H1 (cell line): Measurements from ENCODE around the gene FADS3. TPM values are rescaled to one million over a fixed set of nuclear protein-coding genes. Genes with fewer than 3 reads are reported as not detected.

Experiments
- CTCF ChIA-PET: fragments of 300-600 bp; sonication (Branson Sonifier 250); formaldehyde crosslinking; loops from one replicate; lab custom pipeline; 2021; ENCODE audit not compliant: partially characterized antibody; lab: Charles Lee
- POLR2A ChIA-PET: fragments of 300-600 bp; sonication (Branson Sonifier 250); formaldehyde crosslinking; loops from one replicate; lab custom pipeline; 2021; ENCODE audit warnings: inconsistent platforms; ENCODE audit not compliant: partially characterized antibody; lab: Charles Lee
- DNase-seq, 2 experiments: peaks; one replicate each; pipeline versions ENCODE4 v3.0.0 to v3.0.0-alpha.2; 2010 to 2022; ENCODE audit warnings: low spot score in 2 of 2, low read depth in 1 of 2, mixed read lengths in 1 of 2
- FAIRE-seq: peaks from 2 replicates; lab custom pipeline; 2011; peaks lifted over from hg19 to GRCh38; lab: Jason Lieb, UNC
- H2AFZ ChIP-seq: 2 replicates; pipeline ENCODE4 v1.8.1; 2012; ENCODE audit warnings: low read length, inconsistent platforms
- H2AK5ac ChIP-seq: 2 replicates; pipeline ENCODE4 v1.6.1; 2013; ENCODE audit warnings: low read depth, low read length
- H2BK120ac ChIP-seq: replicated peaks from 2 replicates; pipeline ENCODE3; 2013; ENCODE audit warnings: low read depth, low read length, inconsistent platforms
- H2BK12ac ChIP-seq: 2 replicates; pipeline ENCODE4 v1.6.1; 2013; ENCODE audit warnings: low read depth, low read length
- H2BK15ac ChIP-seq: 2 replicates; pipeline ENCODE4 v1.6.1; 2013; ENCODE audit warnings: low read length
- H2BK20ac ChIP-seq: 2 replicates; pipeline ENCODE4 v1.6.1; 2013; ENCODE audit warnings: low read length
- H2BK5ac ChIP-seq: 2 replicates; pipeline ENCODE4 v1.6.1; 2013; ENCODE audit warnings: low read depth, low read length
- H3K14ac ChIP-seq: 2 replicates; pipeline ENCODE4 v1.6.1; 2013; ENCODE audit warnings: inconsistent platforms; ENCODE audit not compliant: insufficient read length
- H3K18ac ChIP-seq: 2 replicates; pipeline ENCODE4 v1.6.1; 2013; ENCODE audit warnings: low read length; ENCODE audit errors: extremely low read depth
- H3K23ac ChIP-seq: 2 replicates; pipeline ENCODE4 v1.6.1; 2013; ENCODE audit warnings: inconsistent platforms; ENCODE audit not compliant: insufficient read length
- H3K23me2 ChIP-seq: 2 replicates; pipeline ENCODE4 v1.6.1; 2013; ENCODE audit warnings: low read depth, low read length
- H3K27ac ChIP-seq: 2 replicates; pipeline ENCODE4 v1.6.1; 2011; ENCODE audit warnings: low read depth, low read length, inconsistent platforms
- H3K27me3 ChIP-seq, 4 experiments: replicated peaks in 1 of 4; 1 replicate in 1 of 4; 2 replicates in 3 of 4; pipeline versions ENCODE4 v1.6.1 to v1.8.1; 2011 to 2013; ENCODE audit warnings: low read length in 3 of 4, mild to moderate bottlenecking in 3 of 4, inconsistent platforms in 2 of 4, mixed read lengths in 2 of 4, moderate library complexity in 1 of 4; ENCODE audit not compliant: control insufficient read depth in 3 of 4, insufficient read depth in 3 of 4; ENCODE audit errors: extremely low read depth in 1 of 4
- H3K36me3 ChIP-seq, 4 experiments: 2 replicates each; pipeline versions ENCODE4 v1.6.1 to v1.8.1; 2011 to 2013; ENCODE audit warnings: mild to moderate bottlenecking in 4 of 4, low read length in 3 of 4, moderate library complexity in 2 of 4, control low read depth in 1 of 4, inconsistent platforms in 1 of 4; ENCODE audit not compliant: insufficient read depth in 4 of 4, control insufficient read depth in 2 of 4
- H3K4ac ChIP-seq: replicated peaks from 2 replicates; pipeline ENCODE3; 2013; ENCODE audit warnings: low read length, low read depth, mixed read lengths, inconsistent platforms; ENCODE audit not compliant: insufficient read length
- H3K4me1 ChIP-seq, 4 experiments: replicated peaks in 1 of 4; 1 replicate in 1 of 4; 2 replicates in 3 of 4; pipeline versions ENCODE4 v1.6.1 to v1.8.1; 2011 to 2013; ENCODE audit warnings: low read length in 3 of 4, inconsistent platforms in 2 of 4, mixed read lengths in 1 of 4; ENCODE audit not compliant: insufficient read depth in 4 of 4, control insufficient read depth in 3 of 4
- H3K4me2 ChIP-seq, 2 experiments: 2 replicates each; pipeline versions ENCODE4 v1.6.1 to v1.8.1; 2011 to 2013; ENCODE audit warnings: low read depth in 2 of 2, low read length in 2 of 2, control low read depth in 1 of 2, inconsistent platforms in 1 of 2, mild to moderate bottlenecking in 1 of 2; ENCODE audit not compliant: insufficient read depth in 1 of 2
- H3K4me3 ChIP-seq, 4 experiments: fragments of 200-600, 300-600 bp in 1 of 4; sonication (generic), shearing (Covaris generic), sonication (Bioruptor Twin) in 1 of 4; 2 replicates each; pipeline versions ENCODE4 v1.5.1 to v1.8.1; 2011 to 2016; ENCODE audit warnings: low read length in 4 of 4, low read depth in 3 of 4, control low read depth in 2 of 4, inconsistent platforms in 2 of 4, mild to moderate bottlenecking in 2 of 4, mixed read lengths in 1 of 4, moderate library complexity in 1 of 4; ENCODE audit not compliant: insufficient read depth in 2 of 4; ENCODE audit errors: extremely low read depth in 1 of 4
- H3K56ac ChIP-seq: replicated peaks from 2 replicates; pipeline ENCODE3; 2013; ENCODE audit warnings: low read depth, mild to moderate bottlenecking, mixed read lengths, low read length, inconsistent platforms; ENCODE audit not compliant: insufficient read length
- H3K79me1 ChIP-seq: 2 replicates; pipeline ENCODE4 v1.6.1; 2013; ENCODE audit warnings: low read depth, low read length, control low read depth
- H3K79me2 ChIP-seq, 2 experiments: 2 replicates each; pipeline versions ENCODE4 v1.6.1 to v1.8.1; 2012 to 2013; ENCODE audit warnings: low read length in 2 of 2, mild to moderate bottlenecking in 2 of 2, inconsistent platforms in 1 of 2; ENCODE audit not compliant: insufficient read depth in 2 of 2, control insufficient read depth in 1 of 2
- H3K9ac ChIP-seq, 4 experiments: replicated peaks in 1 of 4; 1 replicate in 1 of 4; 2 replicates in 3 of 4; pipeline versions ENCODE4 v1.6.1 to v1.8.1; 2011 to 2013; ENCODE audit warnings: low read depth in 3 of 4, low read length in 3 of 4, control low read depth in 2 of 4, mild to moderate bottlenecking in 2 of 4, moderate library complexity in 2 of 4, inconsistent platforms in 1 of 4; ENCODE audit errors: extremely low read depth in 1 of 4
- H3K9me3 ChIP-seq, 2 experiments: 2 replicates each; pipeline versions ENCODE4 v1.6.1 to v1.8.1; 2012 to 2013; ENCODE audit warnings: mild to moderate bottlenecking in 2 of 2, moderate library complexity in 2 of 2, control low read depth in 1 of 2, inconsistent platforms in 1 of 2, low read depth in 1 of 2, low read length in 1 of 2, mixed read lengths in 1 of 2; ENCODE audit not compliant: insufficient read depth in 2 of 2
- H4K20me1 ChIP-seq, 2 experiments: replicated peaks in 1 of 2; 2 replicates each; pipeline versions ENCODE3 to v1.8.1; 2011 to 2013; ENCODE audit warnings: inconsistent platforms in 2 of 2, low read length in 2 of 2, mild to moderate bottlenecking in 1 of 2; ENCODE audit not compliant: insufficient read depth in 2 of 2, control insufficient read depth in 1 of 2
- H4K5ac ChIP-seq: 2 replicates; pipeline ENCODE4 v1.6.1; 2013; ENCODE audit warnings: low read length, low read depth, mixed read lengths, inconsistent platforms; ENCODE audit not compliant: insufficient read length
- H4K8ac ChIP-seq: 2 replicates; pipeline ENCODE4 v1.8.0; 2013; ENCODE audit warnings: mild to moderate bottlenecking, moderate library complexity, low read length, inconsistent platforms; ENCODE audit not compliant: insufficient read depth; ENCODE audit errors: extremely low read depth
- H4K91ac ChIP-seq: replicated peaks from 2 replicates; pipeline ENCODE3; 2013; ENCODE audit warnings: low read length, mixed read lengths, inconsistent platforms; ENCODE audit not compliant: insufficient read length
- BCL11A ChIP-seq, 2 experiments: IDR thresholded peaks; one replicate each; pipeline ENCODE4 v1.6.1; 2011; ENCODE audit warnings: low read depth in 2 of 2, low read length in 2 of 2, mild to moderate bottlenecking in 2 of 2
- BRCA1 ChIP-seq: IDR thresholded peaks from 2 replicates; pipeline ENCODE4 v1.6.1; 2012; ENCODE audit warnings: low read depth, low read length, improper control_type of control experiment
- CREB1 ChIP-seq: IDR thresholded peaks from 2 replicates; pipeline ENCODE4 v1.6.1; 2012; ENCODE audit warnings: inconsistent platforms
- EZH2 ChIP-seq: fragments of 200-600 bp; sonication (generic); IDR thresholded peaks from 2 replicates; pipeline ENCODE4 v1.7.1; 2012; ENCODE audit warnings: low read depth, mild to moderate bottlenecking, moderate library complexity, low read length, inconsistent platforms; ENCODE audit not compliant: severe bottlenecking
- GTF2F1 ChIP-seq: IDR thresholded peaks from 2 replicates; pipeline ENCODE4 v1.6.1; 2012; ENCODE audit warnings: low read depth, low read length, improper control_type of control experiment, borderline replicate concordance
- HDAC2 ChIP-seq, 2 experiments: fragments of 300-600 bp in 1 of 2; sonication (generic) in 1 of 2; IDR thresholded peaks; 2 replicates each; pipeline ENCODE4 v1.6.1; 2011 to 2012; ENCODE audit warnings: low read depth in 2 of 2, low read length in 2 of 2, mild to moderate bottlenecking in 2 of 2, moderate library complexity in 2 of 2, borderline replicate concordance in 1 of 2, inconsistent platforms in 1 of 2
- KDM1A ChIP-seq: fragments of 200-600, 300-600 bp; sonication (generic); IDR thresholded peaks from 2 replicates; pipeline ENCODE4 v1.7.1; 2016; ENCODE audit warnings: mild to moderate bottlenecking, low read length, borderline replicate concordance
- PHF8 ChIP-seq: fragments of 200-600 bp; sonication (generic); conservative IDR thresholded peaks from 2 replicates; pipeline ENCODE4 v1.7.1; 2012; ENCODE audit warnings: low read depth, mild to moderate bottlenecking, inconsistent platforms, low read length, moderate library complexity
- SP1 ChIP-seq: IDR thresholded peaks from 2 replicates; pipeline ENCODE4 v1.6.1; 2011; ENCODE audit warnings: low read depth, low read length
- SP2 ChIP-seq: IDR thresholded peaks from 2 replicates; pipeline ENCODE4 v1.6.1; 2012; ENCODE audit warnings: mild to moderate bottlenecking, low read length, inconsistent platforms
- TBP ChIP-seq: IDR thresholded peaks from 2 replicates; pipeline ENCODE4 v1.6.1; 2011; ENCODE audit warnings: low read depth, low read length, improper control_type of control experiment
- YY1 ChIP-seq: IDR thresholded peaks from 2 replicates; pipeline ENCODE4 v1.6.1; 2011; ENCODE audit warnings: low read depth, mild to moderate bottlenecking, low read length
- WGBS, 2 experiments: shearing (Covaris generic) in 1 of 2; methylation state at CpG; one replicate each; pipeline versions ENCODE4 v1.1.6 to v1.1.7; 2013 to 2015; ENCODE audit warnings: low lambda C conversion rate in 2 of 2, mixed read lengths in 2 of 2, inconsistent platforms in 1 of 2, low coverage in 1 of 2, missing lambda C conversion rate in 1 of 2; ENCODE audit not compliant: insufficient replicate concordance in 2 of 2, insufficient coverage in 1 of 2, insufficient read length in 1 of 2; ENCODE audit errors: extremely low coverage in 1 of 2, missing lambda C conversion rate in 1 of 2; 5-methylcytosine and 5-hydroxymethylcytosine counted together
- polyA plus RNA-seq, 7 experiments: library from polyadenylated mRNA; depleted of rRNA in 3 of 7; stranded (reverse) in 5 of 7; unstranded in 2 of 7; fragments of >200 nt in 5 of 7; fragments of 200-250 nt in 2 of 7; gene quantifications; 1 replicate in 5 of 7; 2 replicates in 1 of 7; 4 replicates in 1 of 7; pipeline versions ENCODE4 v1.2.1 to v1.2.3, GENCODE V29; 2011 to 2013; ENCODE audit warnings: missing spikeins in 2 of 7, mixed read lengths in 2 of 7
- total RNA-seq: library from RNA; stranded (reverse); fragmentation: NEBNext Ultra II Directional; extraction: Animal tissue kit (Norgen Biotek cat#: 25700); gene quantifications from 2 replicates; pipeline ENCODE4 v1.2.1, GENCODE V29; 2021

Gene FADS3
- total and polyA plus RNA-seq, 2 of the 8 experiments (the other 6 are each of a cell fraction or from before 2014, with no cell fraction given) = 43.8 to 76.3 TPM

DNA sequence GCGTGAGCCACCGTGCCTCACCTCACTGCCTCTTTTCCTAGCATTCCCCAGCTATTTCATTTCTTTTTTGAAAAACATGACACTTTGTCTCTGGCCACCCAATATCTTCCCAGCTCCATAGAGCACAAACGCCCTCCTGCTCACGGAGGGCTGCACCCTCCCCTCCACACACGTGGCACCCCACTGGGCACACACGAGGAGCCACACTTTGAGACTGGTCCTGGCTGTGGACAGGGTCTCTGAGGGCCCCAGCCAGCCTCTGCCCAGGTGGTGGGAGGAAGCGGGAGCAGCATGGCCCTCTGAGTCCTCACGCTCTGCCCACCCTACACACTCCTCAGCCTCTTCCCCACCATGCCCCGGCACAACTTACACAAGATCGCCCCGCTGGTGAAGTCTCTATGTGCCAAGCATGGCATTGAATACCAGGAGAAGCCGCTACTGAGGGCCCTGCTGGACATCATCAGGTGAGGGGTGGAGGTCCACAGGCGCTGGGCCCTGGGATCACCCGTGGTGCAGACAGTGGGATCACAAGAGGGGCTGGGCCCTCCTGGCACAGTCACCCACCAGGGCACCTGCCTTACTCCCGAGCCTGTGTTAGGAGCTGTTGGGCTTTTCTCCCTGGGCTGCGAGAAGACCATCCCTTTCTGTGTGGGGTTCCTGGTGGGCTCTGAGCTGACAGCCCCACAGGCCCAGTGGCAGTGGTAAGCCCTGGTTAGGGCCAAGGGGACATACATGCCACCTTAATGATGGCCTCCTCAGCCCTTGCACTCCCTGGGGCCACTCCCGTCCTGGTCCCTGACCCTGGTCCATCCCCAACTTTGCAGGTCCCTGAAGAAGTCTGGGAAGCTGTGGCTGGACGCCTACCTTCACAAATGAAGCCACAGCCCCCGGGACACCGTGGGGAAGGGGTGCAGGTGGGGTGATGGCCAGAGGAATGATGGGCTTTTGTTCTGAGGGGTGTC is 26.2 kb downstream of the FADS3 start:
- no peaks in the 10 kb centered on the region for H3K79me2 ChIP-seq
- no peak overlapping the region for H3K4me2 ChIP-seq
- DNase-seq (no peak), FAIRE-seq (no peak)
- CTCF ChIA-PET = interaction anchor here (0.6 to 1.7 kb wide), 4 partner anchors 10 to 82 kb away, joined by 3 to 4 read pairs (median 4); no protein-coding TSS in a partner anchor
- no peaks in the 10 kb centered on the region for H3K23me2 ChIP-seq
- H2AK5ac ChIP-seq = no peak overlapping the region
- H3K56ac ChIP-seq = no peak overlapping the region
- H4K8ac ChIP-seq = no peak overlapping the region
- H3K23ac ChIP-seq = no peak overlapping the region
- H4K20me1 ChIP-seq = peaks cover 7 to 10% of the 10 kb centered on the region in 2 experiments
- H4K91ac ChIP-seq = no peak overlapping the region
- no peak overlapping the region for H3K14ac ChIP-seq
- no peaks in the 10 kb centered on the region for H3K9me3 ChIP-seq
- H2BK5ac ChIP-seq = no peak overlapping the region
- no peaks in the 10 kb centered on the region for H3K27me3 ChIP-seq
- no peaks in the 10 kb centered on the region for H3K79me1 ChIP-seq
- H3K27ac ChIP-seq = no peak overlapping the region
- peaks cover 0 to 3% (median 0%) of the 10 kb centered on the region in 4 experiments; a peak in 3 of 7 replicates for H3K4me1 ChIP-seq
- H2BK120ac ChIP-seq = no peak overlapping the region
- no peak overlapping the region for H2BK20ac ChIP-seq
- no peak overlapping the region for H2BK12ac ChIP-seq
- no peak overlapping the region for H3K18ac ChIP-seq
- H3K9ac ChIP-seq = no peak overlapping the region
- H3K4me3 ChIP-seq = no peak overlapping the region
- WGBS, 2 experiments = 90% methylated on average over 20 of the region's 20 CpGs; no CpG with 5 or more reads in 1 of the 2 experiments
- no peak overlapping the region for H2BK15ac ChIP-seq
- H4K5ac ChIP-seq = no peak overlapping the region
- H3K4ac ChIP-seq = no peak overlapping the region
- no peak overlapping the region for H2AFZ ChIP-seq
- POLR2A ChIA-PET = interaction anchor here (0.8 to 1.8 kb wide), 6 partner anchors 12 to 77 kb away, joined by 3 to 5 read pairs (median 4); partner anchors contain the start of gene FADS2
- peaks cover 17 to 54% (median 36%) of the 10 kb centered on the region in 4 experiments for H3K36me3 ChIP-seq
- no peak for TF ChIP-seq SP2
- TF ChIP-seq BRCA1 = no peak
- no peak for TF ChIP-seq PHF8
- no peak for TF ChIP-seq TBP
- no peak for TF ChIP-seq SP1
- TF ChIP-seq CREB1 = no peak
- no peak for TF ChIP-seq EZH2
- no peak for TF ChIP-seq HDAC2 (IDR thresholded peaks at IDR 0.05; ENCODE audit: borderline replicate concordance in 1 of 2, low read depth in 2 of 2, low read length in 2 of 2)
- no peak for TF ChIP-seq BCL11A (IDR thresholded peaks at IDR 0.05; ENCODE audit: low read depth in 2 of 2, low read length in 2 of 2)
- no peak for TF ChIP-seq YY1
- TF ChIP-seq KDM1A = no peak
- no peak for TF ChIP-seq GTF2F1
